BJ (cell line): ENCODE results near the gene SUMF1. TPM values are rescaled to one million over a fixed set of nuclear protein-coding genes. Genes with fewer than 3 reads are reported as not detected.
"Not testable (repeated sequence)": the region's sequence is repeated elsewhere in the genome, so short reads cannot be mapped to it uniquely, and the experiment has no call there.

Source experiments
- CTCF ChIA-PET: fragments of 350-600 bp; formaldehyde crosslinking; extraction: SDS; loops from one replicate; lab custom pipeline; 2021; ENCODE audit warnings: antibody characterized with exemption, inconsistent platforms; lab: Yijun Ruan, JAX
- POLR2A ChIA-PET: fragments of 300-600 bp; sonication (Branson Sonifier 250); formaldehyde crosslinking; extraction: SDS; loops from one replicate; lab custom pipeline; 2021; ENCODE audit warnings: antibody characterized with exemption; lab: Charles Lee
- DNase-seq: peaks from one replicate; pipeline ENCODE4 v3.0.0-alpha.2; 2011; ENCODE audit warnings: low read depth
- H3K27me3 ChIP-seq: 2 replicates; pipeline ENCODE4 v1.6.0; 2011; ENCODE audit warnings: low read length; ENCODE audit not compliant: control insufficient read depth, insufficient read depth
- H3K36me3 ChIP-seq: 2 replicates; pipeline ENCODE4 v1.5.1; 2011; ENCODE audit warnings: low read length; ENCODE audit not compliant: control insufficient read depth, insufficient read depth
- H3K4me3 ChIP-seq: 2 replicates; pipeline ENCODE4 v1.5.1; 2011; ENCODE audit warnings: low read depth, mild to moderate bottlenecking, control low read depth, low read length
- CTCF ChIP-seq: IDR thresholded peaks from 2 replicates; pipeline ENCODE4 v1.5.1; 2011; ENCODE audit warnings: low read depth, mild to moderate bottlenecking, control low read depth, inconsistent platforms, low read length, moderate library complexity; ENCODE audit not compliant: insufficient read depth
- polyA plus RNA-seq: library from polyadenylated mRNA; depleted of rRNA; stranded (reverse); fragments of >200 nt; gene quantifications from 2 replicates; pipeline ENCODE4 v1.2.3, GENCODE V29; 2011

The SUMF1 gene
- polyA plus RNA-seq, 1 experiment, result 57.6 TPM

- CTCF ChIA-PET, result interaction anchor here (0.6 to 1.2 kb wide), 2 partner anchors 14 to 195 kb away, joined by 3 read pairs; no protein-coding TSS in a partner anchor
- Histone ChIP-seq H3K27me3 (no peaks in the 10 kb centered on the region), H3K4me3 (no peak overlapping the region), H3K36me3 (no peaks in the 10 kb centered on the region)
- TF ChIP-seq CTCF, result no peak
- DNase-seq, result no peak
- POLR2A ChIA-PET, result no interaction called here
Observed at GRCh38 chr3:4461468-4462090, 5.5 kb downstream of the SUMF1 start.

GRCh38 chr3:4460334-4460733, 6.7 kb downstream of the SUMF1 start:
- no peak for DNase-seq
- CTCF ChIA-PET, result interaction anchor here (1.2 to 1.5 kb wide), 2 partner anchors 10 to 13 kb away, joined by 3 to 6 read pairs; no protein-coding TSS in a partner anchor
- TF ChIP-seq CTCF, result no peak
- H3K36me3 ChIP-seq, result no peaks in the 10 kb centered on the region
- POLR2A ChIA-PET, result no interaction called here
- H3K4me3 ChIP-seq, result no peak overlapping the region
- H3K27me3 ChIP-seq, result no peaks in the 10 kb centered on the region

- DNase-seq, result no peak
- CTCF ChIA-PET, result interaction anchor here (1.5 kb wide), 1 partner anchor 9 kb away, joined by 3 read pairs; no protein-coding TSS in a partner anchor
- TF ChIP-seq CTCF, result no peak
Observed at GRCh38 chr3:4458961-4459360, 8.1 kb downstream of the SUMF1 start.

GRCh38 chr3:4456780-4457179, 10.3 kb downstream of the SUMF1 start:
- CTCF ChIA-PET, POLR2A ChIA-PET, H3K27me3 ChIP-seq, H3K36me3 ChIP-seq, DNase-seq, H3K4me3 ChIP-seq: not testable (repeated sequence)

More at GRCh38 chr3:4458961-4459360, 8.1 kb downstream of the SUMF1 start:
- POLR2A ChIA-PET, result no interaction called here
- no peaks in the 10 kb centered on the region for H3K27me3 ChIP-seq
- H3K36me3 ChIP-seq, result no peaks in the 10 kb centered on the region
- H3K4me3 ChIP-seq, result no peak overlapping the region

GRCh38 chr3:4454142-4454541, 12.9 kb downstream of the SUMF1 start:
- Histone ChIP-seq H3K36me3 (no peaks in the 10 kb centered on the region), H3K4me3 (no peak overlapping the region), H3K27me3 (no peaks in the 10 kb centered on the region)
- ChIA-PET CTCF (no interaction called here), POLR2A (no interaction called here)
- no peak for TF ChIP-seq CTCF
- no peak for DNase-seq
